ENCODE measurements around the gene ARHGAP6.
A peak's percentile ranks its signal among the peaks of the same experiment; 100 is the strongest.
"Not testable (repeated sequence)": the region's sequence is repeated elsewhere in the genome, so short reads cannot be mapped to it uniquely, and the experiment has no call there.

ARHGAP6 gene

DNA sequence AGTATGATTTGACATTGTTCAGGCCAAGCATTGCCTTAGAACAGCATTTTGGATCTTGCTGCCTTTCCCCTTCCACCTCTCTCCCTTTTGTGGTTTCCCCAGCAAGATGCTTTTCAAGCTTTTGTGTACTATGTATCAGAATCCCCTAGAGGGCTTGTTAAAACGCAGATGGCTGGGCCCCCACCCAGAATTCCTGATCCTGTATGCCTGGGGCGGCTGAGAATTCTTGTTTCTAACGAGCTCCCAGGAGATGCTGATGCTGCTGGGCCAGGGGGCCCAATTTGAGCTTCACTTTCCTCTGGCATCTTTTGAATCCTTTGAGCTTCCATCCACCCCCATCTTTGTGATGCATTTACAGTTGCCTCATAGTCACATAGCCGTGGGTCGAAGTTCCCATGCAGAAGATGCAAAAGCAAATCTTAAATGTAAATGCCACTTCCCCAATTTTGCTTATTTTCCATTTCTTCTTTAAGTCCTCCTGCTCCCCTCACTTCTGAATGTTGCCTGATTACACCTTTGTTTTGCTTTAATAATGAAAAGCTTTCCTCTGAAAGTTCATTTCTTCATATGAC lies 536.1 kb downstream of the ARHGAP6 start:
- no peak for DNase-seq

DNA sequence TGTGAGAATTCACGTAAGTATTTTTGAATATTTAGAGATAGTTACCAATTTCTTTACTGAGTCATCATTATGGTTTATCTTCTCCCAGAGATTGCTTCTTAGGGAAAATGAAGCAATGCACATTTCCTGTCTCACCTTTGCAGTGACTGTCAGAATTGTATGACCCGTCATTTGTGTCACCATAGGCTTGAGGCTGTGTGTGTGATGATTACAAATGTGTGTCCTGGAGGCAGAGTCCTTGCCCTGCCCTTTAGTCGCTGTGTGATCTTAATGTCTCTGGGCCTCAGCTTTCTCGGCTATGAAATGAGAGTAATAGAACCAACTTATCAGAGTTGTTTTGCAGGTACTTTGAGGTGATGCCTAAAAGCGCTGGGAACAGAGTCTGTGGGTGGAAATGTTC lies 540.7 kb downstream of the ARHGAP6 start:
- no peak for DNase-seq

DNA sequence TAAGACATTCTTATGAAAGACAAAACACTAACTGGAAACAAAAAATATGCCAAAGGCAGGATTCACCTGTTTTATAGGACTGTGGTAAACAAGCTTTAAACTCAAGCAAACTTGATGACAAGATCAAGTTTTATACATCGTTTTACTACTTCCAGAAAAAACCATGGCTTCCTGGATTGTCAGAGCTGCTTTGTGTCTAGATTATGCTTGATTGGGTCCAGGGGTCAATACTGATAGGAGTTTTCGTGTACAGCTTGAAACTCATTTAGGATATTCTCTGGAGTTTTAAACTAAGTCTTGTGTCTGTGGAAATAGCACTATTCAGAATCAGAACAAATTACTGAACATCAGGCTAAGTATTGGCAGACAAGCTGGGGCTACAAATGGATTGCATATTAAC lies 541.6 kb downstream of the ARHGAP6 start:
- DNase-seq = no peak

DNA sequence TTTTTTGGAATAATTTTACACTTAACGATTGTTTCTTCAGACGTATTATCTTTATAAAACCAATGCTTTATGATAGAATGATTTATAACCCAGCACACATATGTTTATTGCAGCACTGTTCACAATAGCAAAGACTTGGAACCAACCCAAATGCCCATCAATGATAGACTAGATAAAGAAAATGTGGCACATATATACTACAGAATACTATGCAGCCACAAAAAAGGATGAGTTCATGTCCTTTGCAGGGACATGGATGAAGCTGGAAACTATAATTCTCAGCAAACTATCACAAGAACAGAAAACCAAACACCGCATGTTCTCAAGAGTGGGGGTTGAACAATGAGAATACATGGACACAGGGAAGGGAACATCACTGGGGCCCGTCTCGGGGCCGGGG lies 542.6 kb downstream of the ARHGAP6 start:
- DNase-seq = not testable (repeated sequence)

DNA sequence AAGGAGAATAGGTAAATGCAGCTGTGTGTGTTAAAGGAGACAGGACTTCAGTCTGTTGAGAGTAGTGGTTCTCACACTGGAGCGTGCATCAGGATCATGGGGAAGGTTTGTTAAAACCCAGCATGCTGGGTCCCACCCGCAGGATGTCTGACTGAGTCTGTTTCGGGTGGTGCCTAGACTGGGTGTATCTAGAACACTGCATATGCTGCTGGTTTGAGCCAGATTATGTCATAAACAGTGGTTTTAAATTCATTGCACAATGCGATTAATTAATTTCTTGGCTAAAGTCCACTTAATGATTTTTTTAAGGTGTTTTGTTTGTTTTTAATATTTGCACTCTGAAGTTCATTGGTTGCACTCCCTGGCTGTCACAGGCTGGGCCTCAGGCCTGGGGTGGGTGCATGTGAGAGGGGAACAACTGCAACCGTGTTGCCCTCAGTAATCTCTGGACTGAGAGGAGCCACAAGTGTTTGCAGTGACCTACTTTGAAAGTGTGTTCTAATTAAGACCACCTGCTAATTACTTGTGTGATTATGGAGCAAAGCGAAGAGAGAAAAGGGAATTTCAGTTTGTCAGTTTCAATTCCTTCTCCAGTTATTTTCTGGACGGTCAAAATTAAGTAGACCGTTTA lies 546.3 kb downstream of the ARHGAP6 start:
- DNase-seq = no peak

DNA sequence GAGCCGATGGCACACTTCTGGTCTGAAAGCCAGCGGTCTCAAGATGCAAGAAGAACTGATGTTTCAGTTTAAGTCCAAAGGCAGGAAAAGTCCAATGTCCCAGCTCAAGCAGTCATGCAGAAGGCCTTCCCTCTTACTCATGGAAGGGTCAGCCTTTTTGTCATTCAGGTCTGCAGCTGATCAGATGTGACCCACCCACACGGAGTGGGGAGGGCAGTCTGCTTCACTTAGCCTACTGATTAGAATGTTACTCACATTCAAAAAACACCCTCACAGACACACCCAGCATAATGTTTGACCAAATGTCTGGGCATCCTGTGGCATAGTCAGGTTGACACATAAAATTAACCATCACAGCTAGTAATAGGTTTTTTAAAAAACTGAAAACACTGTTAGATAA lies 548.0 kb downstream of the ARHGAP6 start:
- no peak for DNase-seq

DNA sequence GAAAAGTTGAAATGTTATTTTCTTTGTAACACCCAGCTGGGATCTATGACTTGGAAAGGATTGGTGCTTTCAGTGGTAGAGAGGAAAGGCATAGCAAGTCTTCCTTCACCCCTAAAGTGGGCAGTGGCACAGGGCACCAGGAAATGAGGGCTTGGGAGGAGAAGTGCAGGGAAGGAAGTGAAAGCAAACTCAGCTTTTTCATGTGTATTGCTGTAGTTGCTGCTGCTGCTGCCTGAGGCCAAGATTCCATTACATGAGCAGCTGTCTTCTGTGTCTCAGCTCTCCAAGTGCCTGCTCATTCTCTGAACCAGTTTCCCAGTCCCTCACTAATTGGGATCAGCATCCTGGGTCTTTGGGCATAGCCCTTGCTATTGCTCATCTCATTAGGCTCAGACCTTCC lies 552.0 kb downstream of the ARHGAP6 start:
- DNase-seq = no peak

DNA sequence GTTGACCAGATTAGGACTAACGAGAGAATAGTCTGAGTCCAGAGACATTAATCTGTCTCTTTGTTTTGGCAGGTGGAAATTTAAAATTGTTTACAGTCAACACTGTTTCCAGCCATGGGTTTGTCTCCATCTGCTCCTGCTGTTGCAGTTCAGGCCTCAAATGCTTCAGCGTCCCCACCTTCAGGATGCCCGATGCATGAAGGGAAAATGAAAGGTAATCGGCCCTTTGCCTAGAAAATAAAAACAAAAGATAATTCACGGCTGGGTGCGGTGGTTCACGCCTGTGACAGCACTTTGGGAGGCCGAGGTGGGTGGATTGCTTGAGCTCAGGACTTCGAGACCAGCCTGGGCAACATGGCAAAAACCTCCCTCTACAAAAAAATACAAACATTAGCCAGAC lies 553.8 kb downstream of the ARHGAP6 start:
- peak in 1 of 4 experiments; percentile 0 for DNase-seq

DNA sequence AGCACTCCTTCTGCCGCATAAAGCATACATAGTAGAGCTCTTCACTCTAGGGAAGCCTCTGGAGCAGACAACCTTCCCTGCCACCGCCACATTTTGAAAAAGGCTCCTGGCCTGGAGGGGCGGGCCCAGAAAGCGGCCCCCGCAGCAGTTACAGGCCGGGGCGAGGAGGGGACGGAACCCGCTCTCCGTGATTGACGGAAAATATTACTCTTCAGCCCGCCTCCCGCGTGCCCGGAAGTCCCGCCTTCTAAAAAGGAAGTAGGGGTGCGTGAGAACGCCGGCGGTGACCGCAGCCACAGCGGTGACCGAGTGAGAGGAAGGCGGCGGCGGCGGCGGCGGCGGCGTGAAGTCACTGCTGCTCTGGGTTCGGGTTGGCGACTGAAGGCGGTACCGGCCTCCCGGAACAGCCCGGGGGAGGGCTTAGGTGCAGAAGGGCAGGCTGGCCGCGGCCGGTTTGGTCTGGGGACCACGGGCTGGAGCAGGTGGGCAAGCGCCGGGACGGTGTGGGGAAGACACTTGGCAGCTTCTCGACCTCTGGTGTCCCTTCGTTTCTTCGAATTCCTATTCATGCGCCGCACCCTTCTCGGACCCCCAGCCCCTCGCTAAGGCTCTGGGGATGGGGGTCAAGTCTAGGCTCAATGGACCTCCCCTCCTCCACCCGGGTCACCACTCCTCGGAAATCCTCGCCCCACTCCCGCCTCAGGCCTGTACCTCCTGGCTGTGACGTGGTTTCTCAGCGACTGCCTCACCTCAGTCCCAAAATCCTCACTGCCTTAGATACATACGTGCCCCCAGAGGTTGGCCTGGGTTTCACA lies 554.5 kb downstream of the ARHGAP6 start, which contains the start of gene HCCS:
HCCS (plus strand) TSS at position 296 of the 815 bp plus-strand sequence. CDS start 729 bp downstream, outside the sequence.
- DNase-seq = peak; percentile 42 to 72 (median 56)

DNA sequence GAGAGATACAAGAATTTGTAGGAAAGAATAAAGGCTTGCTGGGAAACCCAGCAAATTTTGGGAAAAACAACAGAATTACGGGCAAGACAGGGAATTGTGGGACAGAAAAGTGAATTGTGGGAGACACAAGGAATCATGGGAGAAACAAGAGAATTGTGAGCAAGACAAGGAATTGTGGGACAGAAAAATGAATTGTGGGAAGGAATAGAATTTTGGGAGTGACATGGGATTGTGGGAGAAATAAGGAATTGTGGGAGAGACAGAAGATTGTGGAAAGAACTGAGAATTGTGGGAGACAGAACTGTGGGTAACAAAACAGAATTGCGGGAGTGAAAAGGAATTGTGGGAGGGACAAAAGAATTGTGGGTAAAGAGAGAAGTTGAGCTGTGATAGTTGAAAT lies 555.8 kb downstream of the ARHGAP6 start:
- DNase-seq = no peak

DNA sequence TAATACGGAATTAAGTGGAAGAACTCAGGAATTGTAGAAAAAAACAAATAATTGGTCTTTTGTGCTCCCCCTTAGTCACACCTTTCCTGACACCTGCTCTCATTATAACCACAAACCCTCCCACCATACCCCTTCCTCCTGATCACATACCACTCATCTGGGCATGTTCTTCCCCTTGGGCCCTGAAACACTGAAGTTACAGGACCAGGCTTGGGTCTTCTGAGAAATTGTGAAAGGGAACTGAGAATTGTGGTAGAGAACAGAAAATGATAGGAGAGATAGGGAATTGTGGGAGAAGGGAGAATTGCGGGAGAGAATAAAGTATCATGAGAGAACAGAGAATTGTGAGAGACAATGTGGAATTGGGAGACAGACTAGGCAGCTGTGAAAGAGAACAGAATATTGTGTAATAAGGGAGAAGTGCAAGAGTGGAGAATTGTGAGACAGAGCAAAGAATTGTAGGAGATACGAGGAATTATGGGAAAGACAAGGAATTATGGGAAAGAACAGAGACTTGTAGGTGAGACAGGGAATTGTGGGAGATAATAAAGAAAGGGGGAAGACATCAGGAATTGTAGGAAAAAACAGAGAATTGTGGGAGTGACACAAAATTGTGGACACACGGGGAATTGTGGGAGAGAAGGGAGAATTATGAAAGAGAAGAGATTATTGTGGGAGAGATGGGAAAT lies 557.3 kb downstream of the ARHGAP6 start:
- no peak for DNase-seq

DNA sequence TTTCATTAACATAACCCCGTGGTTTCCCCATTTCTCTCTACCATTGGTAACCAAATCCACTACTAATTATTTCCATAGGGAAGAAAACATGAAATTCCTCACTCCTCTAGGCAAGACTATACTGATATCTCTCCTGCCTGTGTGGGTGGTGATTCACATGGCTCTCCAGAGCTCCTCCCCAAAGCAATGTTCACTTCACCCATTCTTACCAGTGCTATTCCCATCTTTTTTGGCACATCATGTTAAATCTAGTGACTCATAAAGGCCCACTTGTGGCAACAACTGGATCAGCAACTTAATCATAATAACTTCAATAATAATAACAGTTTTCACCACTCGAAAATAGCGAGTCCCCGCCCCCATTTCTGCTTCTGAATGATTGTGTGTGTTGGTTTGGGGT lies 560.6 kb downstream of the ARHGAP6 start:
- DNase-seq = no peak

DNA sequence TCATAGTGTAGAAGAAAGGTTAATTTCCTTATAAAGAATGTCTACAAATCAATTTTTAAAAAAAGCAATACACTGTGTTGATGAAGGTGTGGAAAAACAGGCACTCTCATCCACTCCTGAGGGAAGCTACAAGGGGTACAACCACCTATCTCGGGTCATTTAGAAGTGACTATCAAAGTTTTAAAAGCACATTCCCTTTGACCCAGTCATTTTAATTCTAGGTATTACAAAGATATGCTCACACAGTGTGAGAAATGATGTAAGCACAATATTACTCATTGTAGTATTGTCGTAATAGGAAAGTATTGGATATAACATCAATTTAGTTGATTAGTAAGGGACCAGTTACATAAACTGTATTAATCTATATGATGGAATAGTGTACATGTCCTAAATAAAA lies 562.0 kb downstream of the ARHGAP6 start:
- DNase-seq = no peak

DNA sequence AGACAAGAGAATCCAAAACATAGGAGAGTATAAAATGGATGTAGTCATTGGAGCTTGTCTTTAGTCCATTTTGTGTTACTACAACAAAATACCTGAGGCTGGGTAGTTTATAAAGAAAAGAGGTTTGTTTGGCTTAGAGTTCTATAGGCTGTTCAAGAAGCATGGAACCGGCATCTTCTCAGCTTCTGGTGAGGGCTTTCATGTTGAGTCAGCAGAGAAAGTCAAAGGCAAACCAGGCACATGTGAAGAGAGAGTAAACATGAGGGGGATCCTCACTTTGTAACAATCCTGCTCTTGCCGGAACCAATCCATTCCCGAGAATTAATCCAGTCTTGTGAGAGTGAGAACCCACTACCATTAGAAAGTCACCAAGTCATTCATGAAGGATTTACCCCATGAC lies 562.7 kb downstream of the ARHGAP6 start:
- DNase-seq = no peak

DNA sequence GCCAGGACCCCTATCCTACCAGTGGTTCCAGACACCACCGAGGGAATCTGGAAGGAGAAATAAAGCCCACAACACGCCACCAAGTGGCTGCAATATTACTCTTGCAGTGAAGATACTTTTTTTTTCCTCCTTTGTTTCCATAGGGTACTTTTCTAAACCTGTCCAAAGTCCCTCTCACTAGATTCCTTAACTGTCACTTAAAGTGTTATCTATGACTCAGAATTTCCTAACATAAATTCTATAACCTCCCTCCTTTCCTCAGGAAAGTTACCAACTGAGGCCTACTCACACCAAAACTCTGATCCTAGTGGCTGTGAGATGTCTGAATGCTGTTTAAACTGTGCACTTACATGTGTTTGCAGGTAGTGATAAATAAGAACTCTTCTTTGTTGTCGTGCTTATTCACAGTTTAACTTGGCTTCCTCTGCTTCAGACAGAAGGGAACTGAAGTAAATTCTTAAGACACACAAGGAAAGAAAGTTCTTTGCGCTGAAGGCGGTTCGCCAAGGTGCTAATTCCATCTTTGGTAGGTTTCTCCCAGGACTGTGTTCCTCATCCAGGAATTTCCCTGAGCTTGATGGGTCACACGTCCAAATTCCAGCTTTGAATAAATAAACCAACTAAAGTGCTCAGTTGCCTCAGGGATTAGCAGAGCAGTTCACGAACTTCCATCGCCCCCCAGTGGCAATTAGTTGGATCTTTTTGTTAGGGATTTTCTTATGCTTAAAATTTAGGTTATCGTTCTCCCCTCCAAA lies 565.3 kb downstream of the ARHGAP6 start:
- DNase-seq = no peak

DNA sequence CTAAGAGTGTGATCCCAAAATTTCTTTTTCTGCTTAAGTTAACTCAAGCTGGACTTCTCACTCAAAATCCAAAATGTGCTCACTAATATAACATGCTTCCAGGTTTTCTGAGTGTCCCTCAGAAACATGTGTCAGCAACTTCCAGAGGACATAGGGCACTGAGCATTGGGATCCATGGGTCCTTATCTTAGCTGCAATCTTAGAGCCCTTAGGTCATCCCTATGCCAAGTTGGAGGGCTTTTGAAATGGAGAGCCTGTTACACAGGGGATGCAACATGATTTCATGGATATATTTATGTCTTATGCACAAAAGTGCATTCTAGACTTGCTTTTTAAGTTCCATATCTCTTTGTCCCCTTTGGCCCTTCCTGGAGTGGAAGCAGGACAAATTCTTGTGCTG lies 566.3 kb downstream of the ARHGAP6 start:
- no peak for DNase-seq

DNA sequence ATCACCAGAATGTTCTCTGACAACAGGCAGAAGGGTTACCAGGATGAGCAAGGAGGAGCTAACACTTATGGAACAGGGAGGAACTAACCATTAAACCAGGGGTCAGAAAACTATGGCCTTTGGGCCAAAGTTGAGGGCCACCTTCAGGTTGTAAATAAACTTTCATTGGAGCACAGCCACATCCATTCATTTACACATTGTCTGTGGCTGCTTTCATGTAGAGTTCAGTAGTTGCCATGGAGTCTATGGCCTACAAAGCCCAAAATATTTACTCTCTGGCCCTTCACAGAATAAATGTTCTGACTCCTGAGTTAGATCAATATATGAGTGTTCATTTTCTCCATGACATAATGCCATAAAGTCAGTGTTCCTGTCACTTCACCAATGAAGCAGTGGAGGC lies 567.8 kb downstream of the ARHGAP6 start:
- DNase-seq = no peak

DNA sequence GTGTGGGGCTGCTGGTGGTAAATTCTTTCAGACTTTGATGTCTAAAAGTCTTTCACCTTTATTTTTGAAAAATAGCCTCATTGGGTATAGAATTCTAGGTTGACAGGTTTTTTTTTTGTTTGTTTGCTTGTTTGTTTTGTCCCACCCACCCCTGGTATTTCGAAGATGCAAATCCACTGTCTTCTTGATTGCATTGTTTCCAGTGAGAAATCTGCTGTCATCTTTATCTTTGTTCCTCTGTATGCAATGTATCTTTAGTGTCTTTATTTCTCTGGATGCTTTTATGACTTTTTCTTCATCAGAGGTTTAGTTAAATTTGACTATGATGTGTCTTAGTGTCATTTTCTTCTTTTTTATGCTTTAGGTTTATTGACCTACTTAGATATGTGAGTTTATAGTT lies 575.9 kb downstream of the ARHGAP6 start:
- no peak for DNase-seq

Measured in activated naive CD4-positive, alpha-beta T cell (primary cell).